ENCODE measurements around the gene KRT39.

Gene KRT39

DNA sequence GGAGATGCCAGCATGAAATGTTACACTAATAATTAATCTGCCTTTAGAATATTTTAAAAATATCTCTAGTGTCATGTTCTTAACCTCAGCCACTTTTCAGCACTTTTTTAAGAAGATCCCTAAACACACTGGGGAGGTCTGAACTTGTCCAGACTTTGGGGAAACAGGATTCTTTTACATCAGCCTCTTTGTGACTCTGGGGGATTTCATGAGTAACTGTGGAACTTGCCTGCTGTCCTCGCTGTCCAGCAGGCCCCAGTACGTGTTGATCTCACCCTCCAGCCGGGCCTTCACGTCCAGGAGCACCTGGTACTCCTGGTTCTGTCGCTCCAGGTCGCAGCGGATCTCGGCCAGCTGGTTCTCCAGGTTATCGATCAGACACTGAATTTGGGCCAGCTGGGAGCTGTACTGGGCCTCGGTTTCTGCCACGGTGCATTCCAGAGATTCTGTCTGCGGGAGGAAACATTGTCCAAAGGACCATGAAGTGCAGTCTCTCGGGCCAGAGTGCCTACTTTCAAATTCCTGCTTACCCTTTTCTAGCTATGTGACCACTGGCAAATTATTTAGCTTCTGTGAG, 11.9 kb upstream of the KRT39 start:
- no peak for DNase-seq

DNA sequence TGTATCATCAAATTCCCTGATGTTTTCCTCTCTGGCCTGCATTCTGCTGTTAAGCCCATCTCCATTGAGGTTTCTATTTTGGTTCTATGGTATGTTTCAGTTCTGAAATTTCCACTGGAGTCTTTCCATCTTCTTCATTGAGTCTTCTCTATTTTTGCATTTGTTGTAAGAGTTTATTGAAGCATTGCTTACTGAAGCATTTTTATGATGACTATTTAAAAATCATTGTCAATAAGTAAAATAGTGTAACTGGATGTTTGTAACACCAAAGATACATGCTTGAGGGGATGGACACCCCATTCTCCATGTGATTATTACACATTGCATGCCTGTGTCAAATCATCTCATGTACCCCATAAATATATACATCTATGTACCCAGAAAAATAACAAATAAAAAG, 8.8 kb upstream of the KRT39 start:
- no peak for DNase-seq

GRCh38 chr17:40974366-40974765, 7.6 kb upstream of the KRT39 start:
- DNase-seq, result no peak

DNA sequence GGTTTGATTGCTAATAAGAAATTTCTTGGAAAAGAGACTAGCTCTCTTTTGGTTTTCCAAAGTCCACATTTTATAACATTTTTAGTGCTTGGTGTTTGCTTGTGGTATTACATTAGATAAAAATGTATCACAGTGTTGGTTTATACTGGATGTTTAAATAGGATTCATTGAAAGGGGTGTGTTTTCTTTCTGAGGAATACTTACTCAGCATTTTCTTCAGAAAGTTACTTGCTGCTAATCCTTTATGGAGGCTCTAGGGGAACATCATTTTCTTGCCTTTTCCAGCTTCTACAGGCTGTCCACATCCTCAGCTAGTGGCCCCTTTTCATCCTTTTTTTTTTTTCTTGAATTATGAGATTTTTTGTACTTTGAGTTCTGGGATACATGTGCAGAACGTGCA, 834 bp upstream of the KRT39 start:
- no peak for DNase-seq

DNA sequence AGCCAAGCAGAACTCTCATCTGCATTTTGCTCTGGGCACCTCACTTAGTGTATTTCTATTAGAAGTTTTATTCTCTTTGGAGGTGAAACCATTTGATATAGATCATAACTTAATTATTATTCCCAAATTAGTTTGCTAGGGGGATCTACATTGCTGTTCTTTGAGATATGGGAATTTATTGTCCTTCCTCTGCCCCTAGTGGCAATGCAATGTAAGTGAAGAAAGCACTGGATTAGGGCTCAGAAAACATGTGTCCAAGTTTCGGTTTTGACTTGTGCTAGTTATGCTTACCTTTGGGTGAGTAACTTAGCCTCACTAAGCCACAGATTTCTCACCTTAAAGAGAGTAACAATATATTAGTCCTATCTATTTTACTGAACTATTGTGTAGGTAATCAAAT, 2.9 kb downstream of the KRT39 start:
- peak; percentile 9 for DNase-seq

- no peak for DNase-seq
Measured at GRCh38 chr17:40962059-40962561, 4.6 kb downstream of the KRT39 start.

DNA sequence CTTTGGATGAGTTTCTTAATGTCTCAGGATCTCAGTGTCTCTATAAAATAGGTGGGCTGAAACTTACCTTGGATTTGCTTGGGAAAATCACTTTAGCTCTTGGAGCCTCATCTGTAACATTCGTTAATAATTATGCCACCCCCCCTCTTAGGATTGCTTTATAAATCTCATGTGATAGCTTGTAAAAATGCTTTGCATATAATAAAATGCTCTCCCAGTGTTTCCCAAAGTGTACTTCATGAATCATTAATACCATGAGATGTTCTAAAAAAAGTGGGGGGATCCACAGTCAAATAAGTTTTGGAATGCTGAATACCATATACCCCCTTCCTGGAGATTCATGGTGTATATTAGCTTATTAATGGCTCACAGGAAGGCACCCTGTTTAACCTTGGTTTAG, 5.2 kb downstream of the KRT39 start:
- no peak for DNase-seq

- no peak for DNase-seq
Measured at GRCh38 chr17:40960144-40960543, 6.6 kb downstream of the KRT39 start.

- DNase-seq, result peak; percentile 72
Measured at GRCh38 chr17:40958086-40958953, 8.4 kb downstream of the KRT39 start.

- peak; percentile 71 for DNase-seq
Measured at GRCh38 chr17:40956401-40957254, 10.1 kb downstream of the KRT39 start.

GRCh38 chr17:40953881-40954280, 12.9 kb downstream of the KRT39 start:
- DNase-seq, result no peak

GRCh38 chr17:40952661-40953060, 14.1 kb downstream of the KRT39 start:
- DNase-seq, result no peak

DNA sequence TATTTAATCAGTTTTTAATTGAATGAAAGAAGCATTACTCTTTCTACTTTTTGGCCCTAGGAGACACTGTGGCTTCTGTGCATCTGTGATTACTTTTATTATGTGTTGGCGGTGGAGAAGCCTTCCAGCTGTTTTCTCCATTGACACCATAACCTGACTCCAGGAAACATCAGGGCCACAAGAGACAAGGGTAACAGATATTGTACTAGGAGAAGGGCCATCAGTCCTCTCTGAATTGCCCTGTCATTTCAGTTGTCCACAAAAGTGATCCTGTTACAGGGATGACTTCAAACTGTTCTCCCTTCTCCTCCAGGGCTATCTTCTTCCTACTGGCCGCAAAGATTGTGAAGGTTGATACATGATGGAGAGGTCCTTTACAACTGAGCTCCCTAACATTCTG, 14.6 kb downstream of the KRT39 start:
- no peak for DNase-seq

- DNase-seq, result no peak
Measured at GRCh38 chr17:40951011-40951622, 15.6 kb downstream of the KRT39 start.

GRCh38 chr17:40950176-40950575, 16.6 kb downstream of the KRT39 start:
- no peak for DNase-seq

DNA sequence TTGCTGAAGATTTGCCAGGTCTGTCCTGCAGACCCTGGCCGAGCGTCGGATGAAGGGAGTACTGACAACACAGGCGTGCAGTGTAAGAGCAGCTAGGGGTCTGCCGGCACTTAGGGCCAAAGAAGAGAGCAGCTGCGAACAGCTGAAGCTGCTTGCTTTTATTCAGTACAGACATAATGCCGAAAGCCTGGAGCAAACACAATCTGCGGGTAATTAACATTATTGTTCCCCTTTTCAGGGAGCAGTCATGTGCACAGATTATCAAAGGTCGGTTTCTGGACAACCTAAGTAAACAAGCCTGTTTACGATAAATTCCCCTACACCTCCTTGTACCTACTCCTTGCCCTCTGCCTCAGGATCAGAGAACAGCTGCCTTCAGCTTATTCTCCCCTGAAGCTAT, 17.3 kb downstream of the KRT39 start:
- DNase-seq, result no peak

DNA sequence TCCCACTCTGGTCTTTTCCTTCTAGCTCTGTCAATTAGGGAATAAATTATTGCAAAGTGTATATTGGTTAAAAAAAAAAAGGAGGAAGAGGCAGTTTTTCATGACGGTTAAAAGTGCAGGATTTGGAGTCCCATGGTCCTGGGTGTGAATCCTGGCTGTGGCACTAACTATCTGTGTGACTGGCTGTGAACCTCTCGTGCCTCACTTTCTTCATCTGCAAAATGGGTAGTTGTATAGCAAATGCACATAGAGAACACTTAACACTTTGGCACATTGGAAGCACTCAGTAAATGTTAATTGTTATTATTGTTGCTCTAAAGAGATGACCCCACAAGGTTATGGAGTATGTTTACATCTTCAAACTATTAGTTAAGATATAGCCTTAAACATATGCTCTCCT, 18.8 kb downstream of the KRT39 start:
- no peak for DNase-seq

- DNase-seq, result no peak
Measured at GRCh38 chr17:40945414-40945813, 21.3 kb downstream of the KRT39 start.

- DNase-seq, result no peak
Measured at GRCh38 chr17:40944531-40944930, 22.2 kb downstream of the KRT39 start.

DNA sequence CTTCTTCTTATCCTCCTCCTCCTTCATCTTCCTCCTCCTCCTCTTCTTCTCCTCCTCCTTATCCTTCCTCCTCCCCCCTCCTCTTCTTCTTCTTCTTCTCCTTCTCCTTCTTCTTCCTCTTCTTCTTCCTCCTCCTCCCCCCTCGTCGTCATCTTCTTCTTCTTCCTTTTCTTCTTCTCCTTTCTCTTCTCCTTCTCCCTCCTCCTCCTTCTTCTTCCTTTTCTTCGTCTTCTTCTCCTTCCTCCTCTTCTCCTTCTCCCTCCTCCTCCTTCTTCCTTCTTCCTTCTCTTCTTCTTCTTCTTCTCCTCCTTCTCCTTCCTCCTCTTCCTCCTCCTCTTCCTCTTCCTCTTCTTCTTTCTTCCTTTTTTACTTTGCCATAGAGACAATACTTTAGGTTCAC, 24.2 kb downstream of the KRT39 start:
- no peak for DNase-seq

GRCh38 chr17:40940266-40940665, 26.5 kb downstream of the KRT39 start:
- no peak for DNase-seq

DNA sequence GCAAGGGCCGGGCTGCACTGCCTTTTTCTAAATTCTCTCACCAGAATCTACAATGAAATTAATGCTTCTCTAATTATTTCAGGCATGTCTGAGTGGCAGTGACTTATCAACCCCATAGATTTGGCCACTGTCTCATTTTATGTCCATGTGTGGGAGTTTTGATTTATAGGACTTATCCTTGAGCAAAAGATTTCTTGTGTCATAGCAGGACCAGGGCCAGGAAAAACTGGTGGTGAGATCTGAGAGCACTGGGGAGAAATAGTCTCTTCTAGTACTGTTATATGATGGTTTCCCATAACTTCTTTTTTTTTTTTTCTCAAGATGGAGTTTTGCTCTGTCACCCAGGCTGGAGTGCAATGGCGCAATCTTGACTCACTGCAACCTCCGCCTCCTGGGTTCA, 27.8 kb downstream of the KRT39 start:
- no peak for DNase-seq

GRCh38 chr17:40937384-40937819, 29.3 kb downstream of the KRT39 start, which contains the start of gene KRT23:
Gene KRT23 (minus strand): TSS chr17:40937646. CDS start chr17:40936603, 1,043 bp downstream.
- no peak for DNase-seq

Data from NCI-H510A treated with DMSO at 0.1 percent for 48 hours (cell line).